ENCODE data around the gene GNA12. TPM values are rescaled to one million over a fixed set of nuclear protein-coding genes. Genes with fewer than 3 reads are reported as not detected.

The GNA12 gene
- total RNA-seq, 1 donor, result 27.1 TPM

- TF ChIP-seq, protein P1, sequence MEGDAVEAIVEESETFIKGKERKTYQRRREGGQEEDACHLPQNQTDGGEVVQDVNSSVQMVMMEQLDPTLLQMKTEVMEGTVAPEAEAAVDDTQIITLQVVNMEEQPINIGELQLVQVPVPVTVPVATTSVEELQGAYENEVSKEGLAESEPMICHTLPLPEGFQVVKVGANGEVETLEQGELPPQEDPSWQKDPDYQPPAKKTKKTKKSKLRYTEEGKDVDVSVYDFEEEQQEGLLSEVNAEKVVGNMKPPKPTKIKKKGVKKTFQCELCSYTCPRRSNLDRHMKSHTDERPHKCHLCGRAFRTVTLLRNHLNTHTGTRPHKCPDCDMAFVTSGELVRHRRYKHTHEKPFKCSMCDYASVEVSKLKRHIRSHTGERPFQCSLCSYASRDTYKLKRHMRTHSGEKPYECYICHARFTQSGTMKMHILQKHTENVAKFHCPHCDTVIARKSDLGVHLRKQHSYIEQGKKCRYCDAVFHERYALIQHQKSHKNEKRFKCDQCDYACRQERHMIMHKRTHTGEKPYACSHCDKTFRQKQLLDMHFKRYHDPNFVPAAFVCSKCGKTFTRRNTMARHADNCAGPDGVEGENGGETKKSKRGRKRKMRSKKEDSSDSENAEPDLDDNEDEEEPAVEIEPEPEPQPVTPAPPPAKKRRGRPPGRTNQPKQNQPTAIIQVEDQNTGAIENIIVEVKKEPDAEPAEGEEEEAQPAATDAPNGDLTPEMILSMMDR (IDR thresholded peaks at IDR 0.05; ENCODE audit: extremely low read depth, low read depth, low read length), result no peak
- Histone ChIP-seq H3K79me2 (ENCODE audit: insufficient read depth, low read length) (no peaks in the 10 kb centered on the region), H3K4me1 (ENCODE audit: insufficient read depth, low read length) (no peaks in the 10 kb centered on the region), H3K4me2 (ENCODE audit: insufficient read depth, low read length) (no peak overlapping the region), H3K36me3 (ENCODE audit: insufficient read depth, low read length) (no peaks in the 10 kb centered on the region), H3K4me3 (ENCODE audit: insufficient read depth, low read length) (no peak overlapping the region), H4K20me1 (ENCODE audit: insufficient read depth, low read length) (no peaks in the 10 kb centered on the region), H3K27ac (ENCODE audit: low read depth, low read length) (no peak overlapping the region), H3K9me3 (ENCODE audit: low read depth, low read length) (no peaks in the 10 kb centered on the region), H2AFZ (ENCODE audit: low read length) (no peak overlapping the region), H3K27me3 (ENCODE audit: insufficient read depth, low read length) (no peaks in the 10 kb centered on the region)
- DNase-seq (ENCODE audit: insufficient read length, low spot score, missing footprints), result no peak
These were observed 34.2 kb upstream of the GNA12 start for GRCh38 chr7:2878306-2878705.

DNA sequence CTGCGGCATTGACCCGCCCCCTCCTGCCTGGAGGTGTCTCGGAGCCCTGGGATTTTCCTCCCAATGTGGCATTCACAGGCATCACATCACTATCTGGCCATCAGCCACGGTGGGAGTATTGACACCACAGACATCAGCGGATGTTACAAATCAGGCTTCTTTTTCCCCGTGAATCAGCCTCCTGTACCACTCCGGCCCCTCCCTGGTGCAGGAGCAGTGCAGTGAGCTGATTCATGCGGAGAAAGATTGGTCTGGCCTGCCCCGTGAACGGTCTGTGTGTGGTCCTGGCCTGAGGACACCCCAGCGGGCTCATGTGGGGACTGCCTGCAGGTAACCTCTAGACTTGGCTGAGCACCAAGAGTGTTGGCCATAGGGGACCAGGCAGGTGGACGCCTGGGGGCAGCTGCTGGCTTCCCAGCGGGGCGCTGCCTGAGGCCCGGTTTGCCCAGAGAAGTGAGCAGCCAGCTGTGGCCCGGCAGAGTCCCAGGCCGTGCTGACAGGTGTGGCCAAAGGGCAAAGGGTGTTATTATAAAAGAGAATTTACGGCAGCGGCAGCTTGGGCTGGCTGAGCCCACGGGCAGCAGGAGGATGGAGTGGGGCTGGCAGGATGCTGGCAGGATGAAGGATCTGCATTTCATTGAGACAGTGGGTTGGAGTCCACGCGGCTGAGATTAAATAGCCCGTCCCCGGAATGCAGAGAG is 32.1 kb upstream of the GNA12 start:
- Histone ChIP-seq H4K20me1 (ENCODE audit: insufficient read depth, low read length) (no peaks in the 10 kb centered on the region), H3K4me2 (ENCODE audit: insufficient read depth, low read length) (no peak overlapping the region), H3K36me3 (ENCODE audit: insufficient read depth, low read length) (no peaks in the 10 kb centered on the region), H3K4me3 (ENCODE audit: insufficient read depth, low read length) (no peak overlapping the region), H3K27ac (ENCODE audit: low read depth, low read length) (no peak overlapping the region), H3K9me3 (ENCODE audit: low read depth, low read length) (no peaks in the 10 kb centered on the region), H3K27me3 (ENCODE audit: insufficient read depth, low read length) (no peaks in the 10 kb centered on the region), H3K4me1 (ENCODE audit: insufficient read depth, low read length) (no peaks in the 10 kb centered on the region), H3K79me2 (ENCODE audit: insufficient read depth, low read length) (no peaks in the 10 kb centered on the region), H2AFZ (ENCODE audit: low read length) (no peak overlapping the region)
- TF ChIP-seq, protein P1 (IDR thresholded peaks at IDR 0.05; ENCODE audit: extremely low read depth, low read depth, low read length), result no peak
- DNase-seq (ENCODE audit: insufficient read length, low spot score, missing footprints), result peak; percentile 96

GRCh38 chr7:2873686-2874551 is 29.8 kb upstream of the GNA12 start:
- no peaks in the 10 kb centered on the region for H3K79me2 ChIP-seq (ENCODE audit: insufficient read depth, low read length)
- no peak overlapping the region for H3K4me3 ChIP-seq (ENCODE audit: insufficient read depth, low read length)
- no peaks in the 10 kb centered on the region for H3K4me1 ChIP-seq (ENCODE audit: insufficient read depth, low read length)
- DNase-seq (ENCODE audit: insufficient read length, low spot score, missing footprints), result peak; percentile 95
- no peaks in the 10 kb centered on the region for H3K27me3 ChIP-seq (ENCODE audit: insufficient read depth, low read length)
- H3K27ac ChIP-seq (ENCODE audit: low read depth, low read length), result peak overlapping the region; percentile 98
- H4K20me1 ChIP-seq (ENCODE audit: insufficient read depth, low read length), result no peaks in the 10 kb centered on the region
- TF ChIP-seq, protein P1 (IDR thresholded peaks at IDR 0.05; ENCODE audit: extremely low read depth, low read depth, low read length), result no peak
- no peak overlapping the region for H3K4me2 ChIP-seq (ENCODE audit: insufficient read depth, low read length)
- H3K36me3 ChIP-seq (ENCODE audit: insufficient read depth, low read length), result no peaks in the 10 kb centered on the region
- no peaks in the 10 kb centered on the region for H3K9me3 ChIP-seq (ENCODE audit: low read depth, low read length)
- no peak overlapping the region for H2AFZ ChIP-seq (ENCODE audit: low read length)

DNA sequence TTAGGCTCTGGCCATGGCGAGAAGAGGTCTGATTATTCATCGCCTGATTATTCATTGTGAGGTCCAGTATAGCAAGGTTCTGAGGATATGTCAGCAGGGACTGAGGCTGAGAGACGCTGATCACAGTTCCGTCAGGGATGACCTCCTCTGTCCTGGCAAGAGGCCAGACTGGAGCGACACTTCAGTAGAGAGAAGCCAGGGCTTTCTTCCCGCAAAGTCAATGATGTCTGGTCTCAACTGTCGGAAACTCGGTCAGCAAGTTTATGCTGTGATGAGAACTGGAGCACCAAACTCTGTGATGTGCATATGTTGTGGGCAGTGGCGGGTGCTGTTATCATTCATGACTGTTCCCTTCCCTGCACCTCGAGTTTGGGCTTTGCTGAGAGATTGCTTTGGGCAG is 29.0 kb upstream of the GNA12 start:
- Histone ChIP-seq H3K27ac (ENCODE audit: low read depth, low read length) (no peak overlapping the region), H3K4me3 (ENCODE audit: insufficient read depth, low read length) (no peak overlapping the region), H3K9me3 (ENCODE audit: low read depth, low read length) (no peaks in the 10 kb centered on the region), H4K20me1 (ENCODE audit: insufficient read depth, low read length) (no peaks in the 10 kb centered on the region), H3K27me3 (ENCODE audit: insufficient read depth, low read length) (no peaks in the 10 kb centered on the region), H2AFZ (ENCODE audit: low read length) (no peak overlapping the region), H3K79me2 (ENCODE audit: insufficient read depth, low read length) (no peaks in the 10 kb centered on the region), H3K4me2 (ENCODE audit: insufficient read depth, low read length) (no peak overlapping the region), H3K36me3 (ENCODE audit: insufficient read depth, low read length) (no peaks in the 10 kb centered on the region), H3K4me1 (ENCODE audit: insufficient read depth, low read length) (no peaks in the 10 kb centered on the region)
- no peak for DNase-seq (ENCODE audit: insufficient read length, low spot score, missing footprints)
- TF ChIP-seq, protein P1 (IDR thresholded peaks at IDR 0.05; ENCODE audit: extremely low read depth, low read depth, low read length), result no peak

Data from osteoblast (primary cell).